Measurements from ENCODE around the gene BBS12. TPM values are rescaled to one million over a fixed set of nuclear protein-coding genes. Genes with fewer than 3 reads are reported as not detected.

Gene BBS12
- total and polyA plus RNA-seq, 9 of the 15 experiments (the other 6 are each of a cell fraction or from before 2014, with no cell fraction given) = 2.7 to 6.5 (median 3.3) TPM

- TF ChIP-seq ZNF592 (IDR thresholded peaks at IDR 0.05) = 0 out of 2 replicates have a peak, but pooled peaks have one; percentile 22
Observed at GRCh38 chr4:122759639-122760310, 27.3 kb downstream of the BBS12 start (continued).

GRCh38 chr4:122762520-122762919, 30.0 kb downstream of the BBS12 start:
- ChIA-PET CTCF (ENCODE audit: low intra/inter-chr PET ratio) (no interaction called here), POLR2A (interaction anchor here (0.6 kb wide), 1 partner anchor 330 kb away, joined by 3 read pairs; no protein-coding TSS in a partner anchor)
- in situ Hi-C loops (cut with MboI) = no loop called here
- no peak overlapping the region for H3K4me2 ChIP-seq (ENCODE audit: insufficient read depth, low read length)
- no peaks in the 10 kb centered on the region for H4K20me1 ChIP-seq (replicated peaks; ENCODE audit: control insufficient read depth, insufficient read depth, low read length)
- TF ChIP-seq JUN (IDR thresholded peaks at IDR 0.05; ENCODE audit: borderline replicate concordance, low read depth, low read length) (no peak), JUN (CRISPR knock-in tag; IDR thresholded peaks at IDR 0.05; ENCODE audit: borderline replicate concordance) (no peak), POLR2H (tag; IDR thresholded peaks at IDR 0.05; ENCODE audit: low read depth) (0 out of 2 replicates have a peak, but pooled peaks have one; percentile 16), ZNF280B (CRISPR knock-in tag; IDR thresholded peaks at IDR 0.05) (no peak)
- peak overlapping the region; percentile 77 for H2AFZ ChIP-seq (ENCODE audit: low read depth, low read length)
- intact Hi-C loops (cut with micrococcal nuclease) = no loop called here
- no peak overlapping the region for H3K9ac ChIP-seq (ENCODE audit: insufficient read depth in 1 of 2, low read depth in 2 of 2, low read length in 2 of 2)
- no peak for FAIRE-seq
- H3K27ac ChIP-seq (ENCODE audit: extremely low read depth, low read depth, low read length) = peak overlapping the region; percentile 35; the same call in 2 of the 3 replicates
- no peaks in the 10 kb centered on the region for H3K27me3 ChIP-seq (ENCODE audit: control insufficient read depth in 2 of 2, insufficient read depth in 2 of 2, low read length in 2 of 2)
- no peak for ATAC-seq
- H3K79me2 ChIP-seq (ENCODE audit: control insufficient read depth, insufficient read depth, low read length) = no peaks in the 10 kb centered on the region
- no peaks in the 10 kb centered on the region for H3K9me1 ChIP-seq (ENCODE audit: control insufficient read depth, insufficient read depth, low read length)
- DNase-seq (ENCODE audit: extremely low read depth in 1 of 4, low spot score in 3 of 4) = no peak
- BruUV-seq (replicated peaks) = no TSS peak
- no peaks in the 10 kb centered on the region for H3K9me3 ChIP-seq (replicated peaks; ENCODE audit: control insufficient read depth, insufficient read depth, low read depth, low read length)
- WGBS (ENCODE audit: insufficient coverage, low coverage, missing lambda C conversion rate) = 70% methylated on average over 2 of the region's 2 CpGs
- H3K4me1 ChIP-seq (replicated peaks in 1 of 2; ENCODE audit: control insufficient read depth in 2 of 2, insufficient read depth in 2 of 2, low read length in 2 of 2) = peaks cover 10 to 35% of the 10 kb centered on the region in 2 experiments; a peak in 3 of 5 replicates
- H3K36me3 ChIP-seq (ENCODE audit: control insufficient read depth, insufficient read depth, low read length) = no peaks in the 10 kb centered on the region
- no peak overlapping the region for H3K4me3 ChIP-seq

All from K562 (cell line).